IgD-negative memory B cell (primary cell): Measurements from ENCODE around the gene BCL2L12. TPM values are rescaled to one million over a fixed set of nuclear protein-coding genes. Genes with fewer than 3 reads are reported as not detected.

Experiments
- H3K27ac Mint-ChIP-seq, 3 donors: one replicate each; pipeline ENCODE4 v1.8.0; 2020 to 2022; ENCODE audit warnings: mild to moderate bottlenecking in 3 of 3, mixed read lengths in 3 of 3, moderate library complexity in 1 of 3
- H3K27me3 Mint-ChIP-seq: one replicate; pipeline ENCODE4 v1.8.0; 2021; ENCODE audit warnings: mixed read lengths
- H3K36me3 Mint-ChIP-seq: one replicate; pipeline ENCODE4 v1.8.0; 2020; ENCODE audit warnings: mild to moderate bottlenecking, mixed read lengths
- H3K4me1 Mint-ChIP-seq, 3 donors: one replicate each; pipeline ENCODE4 v1.8.0; 2020 to 2022; ENCODE audit warnings: mixed read lengths in 3 of 3, mild to moderate bottlenecking in 1 of 3
- H3K4me3 Mint-ChIP-seq, 4 donors: one replicate each; pipeline ENCODE4 v1.8.0; 2020 to 2022; ENCODE audit warnings: mild to moderate bottlenecking in 4 of 4, mixed read lengths in 4 of 4, moderate library complexity in 3 of 4
- H3K9me3 Mint-ChIP-seq, 3 donors: one replicate each; pipeline ENCODE4 v1.8.0; 2020 to 2021; ENCODE audit warnings: mixed read lengths in 3 of 3, mild to moderate bottlenecking in 1 of 3
- polyA plus RNA-seq: library from polyadenylated mRNA; unstranded; fragments of 300-500 nt; fragmentation: Illumina TruSeq; gene quantifications from one replicate; pipeline ENCODE4 v1.2.3, GENCODE V29; 2021

Gene BCL2L12
- polyA plus RNA-seq, 1 donor from 2014 or later, result 16.8 TPM

DNA sequence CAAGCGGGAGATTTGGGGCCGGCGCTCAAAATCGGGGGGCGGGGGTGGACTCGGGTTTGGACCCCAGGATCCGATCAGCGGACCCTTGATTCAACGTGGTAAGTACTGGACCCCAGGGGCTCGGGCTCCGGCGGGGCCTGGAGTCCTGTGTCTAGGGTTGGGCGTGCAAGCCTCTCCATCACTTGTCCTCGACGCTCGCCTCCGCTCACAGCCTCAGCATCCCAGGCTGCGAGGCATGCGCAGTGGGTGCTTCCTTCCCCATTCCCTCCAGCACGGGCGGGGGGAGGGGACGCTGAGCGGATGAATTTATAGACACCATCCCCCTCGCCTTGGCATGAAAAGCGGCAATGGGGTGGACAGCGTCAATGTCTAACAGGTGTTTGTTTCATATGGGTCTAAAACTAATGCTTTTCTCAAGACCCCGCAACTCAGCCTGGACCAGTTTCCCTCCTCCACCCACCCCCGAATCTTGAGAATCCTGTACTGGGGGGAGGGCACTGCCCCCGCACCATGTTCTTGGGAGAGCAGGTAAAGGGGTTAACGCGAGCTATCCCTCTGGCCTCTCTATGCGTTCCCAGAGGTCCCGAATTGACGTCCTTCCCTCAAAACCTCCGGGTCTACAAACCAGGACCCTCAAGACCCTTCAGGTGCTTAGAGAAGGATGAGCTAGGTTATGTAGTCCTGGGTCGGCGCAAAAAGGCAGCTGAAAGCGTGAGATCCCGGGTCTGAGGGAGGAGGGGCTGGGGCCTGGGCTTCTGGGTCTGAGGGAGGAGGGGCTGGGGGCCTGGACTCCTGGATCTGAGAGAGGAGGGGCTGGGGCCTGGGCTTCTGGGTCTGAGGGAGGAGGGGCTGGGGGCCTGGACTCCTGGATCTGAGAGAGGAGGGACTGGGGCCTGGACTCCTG, 25.8 kb downstream of the BCL2L12 start:
- Mint-ChIP-seq H3K4me3 (peak overlapping the region; percentile 73 to 95 (median 84)), H3K27ac (peak overlapping the region in 2 of 3 donors; percentile 44 to 77), H3K27me3 (peaks cover 21% of the 10 kb centered on the region), H3K36me3 (peaks cover 6% of the 10 kb centered on the region), H3K9me3 (no peaks in the 10 kb centered on the region), H3K4me1 (peaks cover 9 to 14% (median 13%) of the 10 kb centered on the region in 3 donors)

DNA sequence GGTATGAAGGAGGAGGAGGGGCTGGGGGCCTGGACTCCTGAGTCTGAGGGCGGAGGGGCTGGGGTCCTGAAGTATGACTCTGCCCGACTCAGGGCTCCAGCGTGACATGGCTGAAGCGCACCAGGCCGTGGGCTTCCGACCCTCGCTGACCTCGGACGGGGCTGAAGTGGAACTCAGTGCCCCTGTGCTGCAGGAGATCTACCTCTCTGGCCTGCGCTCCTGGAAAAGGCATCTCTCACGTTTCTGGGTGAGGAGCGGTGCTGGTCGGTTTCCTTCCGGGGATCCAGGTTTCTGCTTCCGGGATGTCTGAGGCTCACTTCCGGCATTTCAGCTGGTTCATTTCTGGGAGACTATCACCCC, 26.4 kb downstream of the BCL2L12 start:
- peaks cover 6% of the 10 kb centered on the region for H3K36me3 Mint-ChIP-seq
- H3K27ac Mint-ChIP-seq, result no peak overlapping the region
- H3K4me3 Mint-ChIP-seq, result no peak overlapping the region
- H3K9me3 Mint-ChIP-seq, result no peaks in the 10 kb centered on the region
- H3K27me3 Mint-ChIP-seq, result peaks cover 21% of the 10 kb centered on the region
- peaks cover 9 to 14% (median 13%) of the 10 kb centered on the region in 3 donors for H3K4me1 Mint-ChIP-seq

DNA sequence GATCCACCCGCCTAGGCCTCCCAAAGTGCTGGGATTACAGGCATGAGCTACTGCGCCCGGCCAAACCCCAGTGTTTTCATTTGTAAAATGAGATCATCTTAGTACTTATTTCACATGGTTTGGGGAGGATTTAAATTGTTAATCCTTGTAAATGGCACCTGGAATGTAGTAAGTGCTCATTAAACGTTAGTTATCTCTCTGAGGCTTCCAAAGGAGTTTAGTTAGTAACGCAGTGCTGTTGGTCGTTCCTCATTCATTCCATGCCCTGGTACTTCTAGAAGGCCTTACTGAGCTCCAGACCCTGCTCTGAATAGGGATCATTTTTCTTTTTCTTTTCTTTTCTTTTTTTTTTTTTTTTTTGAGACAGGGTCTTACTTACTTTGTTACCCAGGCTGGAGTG, 30.4 kb downstream of the BCL2L12 start:
- Mint-ChIP-seq H3K4me3 (no peak overlapping the region), H3K4me1 (peaks cover 0 to 2% (median 0%) of the 10 kb centered on the region in 3 donors), H3K27me3 (peaks cover 8% of the 10 kb centered on the region), H3K9me3 (no peaks in the 10 kb centered on the region), H3K36me3 (no peaks in the 10 kb centered on the region), H3K27ac (no peak overlapping the region)

DNA sequence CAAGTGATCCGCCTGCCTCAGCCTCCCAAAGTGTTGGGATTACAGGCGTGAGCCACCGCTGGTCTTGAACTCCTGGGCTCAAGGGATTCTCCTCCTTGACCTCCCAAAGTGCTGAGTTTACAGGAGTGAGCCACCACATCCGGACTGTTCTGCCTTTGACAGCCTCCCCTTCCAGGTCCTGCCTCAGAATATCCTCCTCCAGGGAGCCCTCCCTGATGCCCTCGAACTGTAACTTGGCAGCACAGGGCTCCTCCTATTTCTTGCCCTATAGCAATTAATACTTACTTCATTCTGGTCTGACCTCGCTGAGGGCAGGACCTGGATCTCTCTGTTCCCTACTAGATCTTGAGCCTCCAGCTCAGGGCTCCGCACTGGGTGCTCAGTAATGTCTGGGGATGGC, 31.1 kb downstream of the BCL2L12 start:
- Mint-ChIP-seq H3K27me3 (peaks cover 4% of the 10 kb centered on the region), H3K4me3 (peak overlapping the region in 1 of 4 donors; percentile 33), H3K4me1 (no peaks in the 10 kb centered on the region), H3K9me3 (no peaks in the 10 kb centered on the region), H3K36me3 (no peaks in the 10 kb centered on the region), H3K27ac (peak overlapping the region in 2 of 3 donors; percentile 35 to 63)

DNA sequence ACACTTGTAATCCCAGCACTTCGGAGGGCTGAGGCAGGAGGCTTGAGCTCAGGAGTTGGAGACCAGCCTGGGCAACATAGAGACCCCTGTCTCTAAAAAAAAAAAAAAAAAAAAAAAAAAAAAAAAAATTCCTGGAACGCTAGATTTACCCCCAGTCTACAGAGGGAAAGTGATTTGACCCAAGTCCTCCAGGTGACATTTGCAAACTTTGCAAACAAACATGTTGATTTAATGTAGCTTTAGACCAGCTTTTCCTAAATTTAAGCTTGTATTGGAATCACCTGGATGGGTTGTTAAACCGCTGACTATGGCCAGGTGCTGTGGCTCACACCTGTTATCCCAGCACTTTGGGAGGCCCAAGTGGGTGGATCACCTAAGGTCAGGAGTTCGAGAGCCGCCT, 33.6 kb downstream of the BCL2L12 start:
- Mint-ChIP-seq H3K27ac (no peak overlapping the region), H3K4me3 (no peak overlapping the region), H3K9me3 (no peaks in the 10 kb centered on the region), H3K36me3 (no peaks in the 10 kb centered on the region), H3K27me3 (no peaks in the 10 kb centered on the region), H3K4me1 (no peaks in the 10 kb centered on the region)

DNA sequence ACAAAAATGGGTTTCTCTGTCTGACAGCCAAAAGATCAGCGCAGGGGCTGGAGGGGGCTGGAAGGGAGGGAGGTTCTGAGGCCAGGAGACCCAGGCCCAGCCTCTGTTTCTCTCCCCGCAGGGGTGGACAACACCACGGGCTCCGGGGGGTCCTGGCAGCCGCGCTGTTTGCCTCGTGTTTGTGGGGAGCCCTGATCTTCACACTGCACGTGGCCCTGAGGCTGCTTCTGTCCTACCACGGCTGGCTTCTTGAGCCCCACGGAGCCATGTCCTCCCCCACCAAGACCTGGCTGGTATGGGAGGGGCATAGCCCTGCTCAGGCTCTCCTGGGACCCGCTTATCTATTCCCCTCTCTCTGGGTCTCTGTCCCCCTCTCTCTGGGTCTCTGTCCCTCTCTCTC, 34.8 kb downstream of the BCL2L12 start:
- no peaks in the 10 kb centered on the region for H3K9me3 Mint-ChIP-seq
- no peak overlapping the region for H3K4me3 Mint-ChIP-seq
- H3K27me3 Mint-ChIP-seq, result no peaks in the 10 kb centered on the region
- no peak overlapping the region for H3K27ac Mint-ChIP-seq
- no peaks in the 10 kb centered on the region for H3K36me3 Mint-ChIP-seq
- H3K4me1 Mint-ChIP-seq, result peaks cover 0 to 1% (median 0%) of the 10 kb centered on the region in 3 donors

DNA sequence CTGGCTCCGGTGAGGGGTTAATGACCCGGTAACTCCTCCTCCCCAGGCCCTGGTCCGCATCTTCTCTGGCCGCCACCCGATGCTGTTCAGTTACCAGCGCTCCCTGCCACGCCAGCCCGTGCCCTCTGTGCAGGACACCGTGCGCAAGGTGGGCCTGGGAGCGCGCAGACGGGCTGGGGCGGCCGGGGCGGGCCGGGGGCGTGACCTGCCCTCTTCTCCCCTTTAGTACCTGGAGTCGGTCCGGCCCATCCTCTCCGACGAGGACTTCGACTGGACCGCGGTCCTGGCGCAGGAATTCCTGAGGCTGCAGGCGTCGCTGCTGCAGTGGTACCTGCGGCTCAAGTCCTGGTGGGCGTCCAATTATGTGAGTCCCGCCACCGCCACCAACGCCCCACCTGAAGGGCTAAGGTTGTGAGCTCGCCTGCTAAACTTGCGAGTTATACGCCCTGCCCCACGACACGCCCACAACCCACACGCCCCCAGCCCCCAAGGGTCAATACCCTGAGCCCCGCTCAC, 35.6 kb downstream of the BCL2L12 start:
- no peak overlapping the region for H3K4me3 Mint-ChIP-seq
- no peak overlapping the region for H3K27ac Mint-ChIP-seq
- peaks cover 0 to 1% (median 0%) of the 10 kb centered on the region in 3 donors for H3K4me1 Mint-ChIP-seq
- no peaks in the 10 kb centered on the region for H3K9me3 Mint-ChIP-seq
- H3K36me3 Mint-ChIP-seq, result no peaks in the 10 kb centered on the region
- H3K27me3 Mint-ChIP-seq, result no peaks in the 10 kb centered on the region

DNA sequence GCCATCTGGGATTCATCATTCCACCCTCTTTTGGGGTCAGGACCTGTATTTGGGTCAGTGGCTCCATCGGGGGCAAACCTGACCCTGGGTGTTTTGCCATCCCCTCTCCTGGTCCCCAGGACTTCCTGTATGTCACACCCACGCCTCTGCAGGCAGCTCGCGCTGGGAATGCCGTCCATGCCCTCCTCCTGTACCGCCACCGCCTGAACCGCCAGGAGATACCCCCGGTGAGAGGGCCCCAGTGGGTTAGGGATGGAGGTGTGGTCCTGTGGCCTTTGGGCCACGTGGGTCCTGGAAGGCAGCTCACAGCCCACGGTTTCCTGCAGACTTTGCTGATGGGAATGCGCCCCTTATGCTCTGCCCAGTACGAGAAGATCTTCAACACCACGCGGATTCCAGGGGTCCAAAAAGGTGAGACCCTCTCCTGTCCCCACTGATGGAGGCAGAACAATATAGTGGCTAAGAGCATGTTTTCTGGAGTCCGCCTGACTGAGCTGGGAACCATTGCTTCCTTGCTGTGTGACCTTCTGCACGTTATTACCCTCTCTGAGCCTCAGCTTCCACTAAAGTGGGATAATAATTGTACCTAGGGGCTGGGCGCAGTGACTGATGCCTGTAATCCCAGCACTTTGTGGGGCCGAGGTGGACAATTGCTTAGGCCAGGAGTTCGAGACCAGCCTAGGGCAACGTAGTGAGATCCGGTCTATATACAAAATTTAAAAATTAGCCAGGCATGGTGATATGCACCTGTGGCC, 39.3 kb downstream of the BCL2L12 start:
- Mint-ChIP-seq H3K27me3 (peaks cover under 1% of the 10 kb centered on the region), H3K27ac (no peak overlapping the region), H3K36me3 (peaks cover 4% of the 10 kb centered on the region), H3K9me3 (no peaks in the 10 kb centered on the region), H3K4me1 (peaks cover 0 to 1% (median 0%) of the 10 kb centered on the region in 3 donors), H3K4me3 (no peak overlapping the region)

- Mint-ChIP-seq H3K4me3 (peak overlapping the region in 1 of 4 donors; percentile 49), H3K27me3 (peaks cover 3% of the 10 kb centered on the region), H3K36me3 (peaks cover 4% of the 10 kb centered on the region), H3K4me1 (peaks cover 0 to 1% (median 0%) of the 10 kb centered on the region in 3 donors), H3K9me3 (no peaks in the 10 kb centered on the region), H3K27ac (no peak overlapping the region)
These were observed 40.2 kb downstream of the BCL2L12 start for GRCh38 chr19:49705919-49706318.

- H3K9me3 Mint-ChIP-seq, result no peaks in the 10 kb centered on the region
- H3K36me3 Mint-ChIP-seq, result peaks cover 4% of the 10 kb centered on the region
- no peak overlapping the region for H3K27ac Mint-ChIP-seq
- H3K4me3 Mint-ChIP-seq, result no peak overlapping the region
- peaks cover 0 to 2% (median 1%) of the 10 kb centered on the region in 3 donors for H3K4me1 Mint-ChIP-seq
- peaks cover 3% of the 10 kb centered on the region for H3K27me3 Mint-ChIP-seq
These were observed 44.7 kb downstream of the BCL2L12 start for GRCh38 chr19:49710372-49710951.

DNA sequence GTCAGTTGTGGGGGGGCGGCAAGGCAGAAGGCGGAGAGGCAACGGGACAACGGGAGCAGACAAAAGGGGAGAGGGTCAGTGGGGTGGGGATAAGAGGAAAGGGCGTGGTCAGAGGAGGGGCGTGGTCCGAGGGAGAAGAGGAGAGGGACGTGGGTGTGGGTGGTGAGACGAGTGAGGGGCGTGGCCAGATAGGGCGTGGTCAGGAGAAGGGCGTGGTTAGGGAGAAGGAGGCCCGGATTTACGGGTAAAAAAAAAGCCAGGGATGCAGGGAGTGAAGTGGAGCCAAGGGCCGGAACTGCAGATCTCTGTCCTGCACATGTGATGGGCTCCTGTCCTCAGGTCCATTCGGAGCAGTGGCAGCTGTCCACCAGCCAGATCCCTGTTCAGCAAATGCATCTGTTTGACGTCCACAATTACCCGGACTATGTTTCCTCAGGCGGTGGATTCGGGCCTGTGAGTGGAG, 46.7 kb downstream of the BCL2L12 start:
- Mint-ChIP-seq H3K27me3 (peaks cover 3% of the 10 kb centered on the region), H3K36me3 (peaks cover under 1% of the 10 kb centered on the region), H3K27ac (no peak overlapping the region), H3K4me1 (peaks cover 2 to 4% (median 3%) of the 10 kb centered on the region in 3 donors), H3K4me3 (peak overlapping the region in 1 of 4 donors; percentile 68), H3K9me3 (no peaks in the 10 kb centered on the region)

DNA sequence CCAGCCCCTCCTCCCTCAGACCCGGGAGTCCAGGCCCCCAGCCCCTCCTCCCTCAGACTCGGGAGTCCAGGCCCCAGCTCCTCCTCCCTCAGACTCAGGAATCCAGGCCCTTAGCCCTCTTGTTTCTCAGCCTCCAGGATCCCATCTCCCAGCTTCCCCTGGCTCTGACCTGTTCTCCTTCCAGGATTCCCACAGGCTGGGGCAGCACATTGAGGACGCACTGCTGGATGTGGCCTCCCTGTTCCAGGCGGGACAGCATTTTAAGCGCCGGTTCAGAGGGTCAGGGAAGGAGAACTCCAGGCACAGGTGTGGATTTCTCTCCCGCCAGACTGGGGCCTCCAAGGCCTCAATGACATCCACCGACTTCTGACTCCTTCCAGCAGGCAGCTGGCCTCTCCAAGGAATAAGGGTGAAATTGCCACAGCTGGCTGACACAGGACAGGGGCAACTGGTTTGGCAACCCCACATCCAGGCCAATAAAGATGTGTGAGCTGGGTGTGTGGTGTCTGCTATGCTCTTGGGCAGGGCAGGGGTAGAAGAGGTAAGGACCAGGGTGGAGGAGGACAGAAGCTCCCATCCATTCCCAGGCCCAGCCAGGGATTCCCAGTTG, 47.6 kb downstream of the BCL2L12 start:
- Mint-ChIP-seq H3K27me3 (peaks cover 3% of the 10 kb centered on the region), H3K9me3 (no peaks in the 10 kb centered on the region), H3K4me1 (peaks cover 6 to 7% (median 7%) of the 10 kb centered on the region in 3 donors), H3K4me3 (no peak overlapping the region), H3K36me3 (no peaks in the 10 kb centered on the region), H3K27ac (no peak overlapping the region)

GRCh38 chr19:49716154-49716553, 50.4 kb downstream of the BCL2L12 start:
- Mint-ChIP-seq H3K27me3 (no peaks in the 10 kb centered on the region), H3K9me3 (no peaks in the 10 kb centered on the region), H3K4me3 (peak overlapping the region in 1 of 4 donors; percentile 61), H3K36me3 (peaks cover 2% of the 10 kb centered on the region), H3K27ac (no peak overlapping the region), H3K4me1 (peaks cover 10 to 13% (median 11%) of the 10 kb centered on the region in 3 donors)

DNA sequence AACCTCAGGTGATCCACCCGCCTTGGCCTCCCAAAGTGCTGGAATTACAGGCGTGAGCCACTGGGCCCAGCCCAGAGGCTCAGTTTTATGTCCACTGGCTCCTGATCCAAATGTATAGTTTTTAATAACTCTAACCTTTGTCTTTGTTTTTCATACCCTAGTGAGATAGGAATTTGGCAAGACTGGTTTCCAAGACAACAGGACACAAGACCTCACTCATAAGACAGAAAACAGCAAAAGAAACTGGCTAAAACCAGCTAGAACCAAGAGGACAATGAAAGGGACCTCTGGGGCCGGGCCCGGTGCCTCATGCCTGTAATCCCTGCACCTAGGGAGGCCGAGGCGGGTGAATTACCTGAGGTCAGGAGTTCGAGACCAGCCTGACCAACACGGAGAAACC, 52.8 kb downstream of the BCL2L12 start:
- no peaks in the 10 kb centered on the region for H3K9me3 Mint-ChIP-seq
- H3K4me3 Mint-ChIP-seq, result peak overlapping the region in 3 of 4 donors; percentile 12 to 45 (median 28)
- peaks cover 4% of the 10 kb centered on the region for H3K36me3 Mint-ChIP-seq
- H3K27ac Mint-ChIP-seq, result no peak overlapping the region
- H3K4me1 Mint-ChIP-seq, result peaks cover 8 to 13% (median 11%) of the 10 kb centered on the region in 3 donors
- H3K27me3 Mint-ChIP-seq, result peaks cover 4% of the 10 kb centered on the region
